SJSA1 (cell line): ENCODE measurements around the gene SMIM38. TPM values are rescaled to one million over a fixed set of nuclear protein-coding genes. Genes with fewer than 3 reads are reported as not detected.

Experiments
- DNase-seq, 2 experiments: peaks; one replicate each; pipeline ENCODE4 v3.0.0-alpha.2; 2015 to 2020; ENCODE audit warnings: low spot score in 2 of 2, low read depth in 1 of 2
- H3K27ac ChIP-seq: fragments of 250-450 bp; sonication (Bioruptor Pico); 2 replicates; pipeline ENCODE4 v1.5.1; 2020; ENCODE audit warnings: mild to moderate bottlenecking, moderate library complexity
- H3K27me3 ChIP-seq: fragments of 250-450 bp; sonication (Bioruptor Pico); replicated peaks from 2 replicates; pipeline ENCODE4 v1.5.1; 2020; ENCODE audit warnings: mild to moderate bottlenecking, moderate library complexity
- H3K36me3 ChIP-seq: fragments of 250-450 bp; sonication (Bioruptor Pico); 2 replicates; pipeline ENCODE4 v1.5.1; 2020; ENCODE audit warnings: mild to moderate bottlenecking
- H3K4me1 ChIP-seq: fragments of 250-450 bp; sonication (Bioruptor Pico); replicated peaks from 2 replicates; pipeline ENCODE4 v1.6.1; 2021; ENCODE audit warnings: mild to moderate bottlenecking
- H3K4me3 ChIP-seq: fragments of 250-450 bp; sonication (Bioruptor Pico); 2 replicates; pipeline ENCODE4 v1.5.1; 2020; ENCODE audit warnings: mild to moderate bottlenecking
- H3K9me3 ChIP-seq: fragments of 250-450 bp; sonication (Bioruptor Pico); replicated peaks from 2 replicates; pipeline ENCODE4 v1.5.1; 2020; ENCODE audit warnings: mild to moderate bottlenecking
- total RNA-seq: library from RNA; depleted of rRNA; stranded (reverse); fragments of >200 nt; shearing (Covaris generic); gene quantifications from 2 replicates; pipeline ENCODE4 v1.2.3, GENCODE V29; 2014

SMIM38 gene
- total RNA-seq, 1 experiment from 2014 or later = 0.50 TPM

DNA sequence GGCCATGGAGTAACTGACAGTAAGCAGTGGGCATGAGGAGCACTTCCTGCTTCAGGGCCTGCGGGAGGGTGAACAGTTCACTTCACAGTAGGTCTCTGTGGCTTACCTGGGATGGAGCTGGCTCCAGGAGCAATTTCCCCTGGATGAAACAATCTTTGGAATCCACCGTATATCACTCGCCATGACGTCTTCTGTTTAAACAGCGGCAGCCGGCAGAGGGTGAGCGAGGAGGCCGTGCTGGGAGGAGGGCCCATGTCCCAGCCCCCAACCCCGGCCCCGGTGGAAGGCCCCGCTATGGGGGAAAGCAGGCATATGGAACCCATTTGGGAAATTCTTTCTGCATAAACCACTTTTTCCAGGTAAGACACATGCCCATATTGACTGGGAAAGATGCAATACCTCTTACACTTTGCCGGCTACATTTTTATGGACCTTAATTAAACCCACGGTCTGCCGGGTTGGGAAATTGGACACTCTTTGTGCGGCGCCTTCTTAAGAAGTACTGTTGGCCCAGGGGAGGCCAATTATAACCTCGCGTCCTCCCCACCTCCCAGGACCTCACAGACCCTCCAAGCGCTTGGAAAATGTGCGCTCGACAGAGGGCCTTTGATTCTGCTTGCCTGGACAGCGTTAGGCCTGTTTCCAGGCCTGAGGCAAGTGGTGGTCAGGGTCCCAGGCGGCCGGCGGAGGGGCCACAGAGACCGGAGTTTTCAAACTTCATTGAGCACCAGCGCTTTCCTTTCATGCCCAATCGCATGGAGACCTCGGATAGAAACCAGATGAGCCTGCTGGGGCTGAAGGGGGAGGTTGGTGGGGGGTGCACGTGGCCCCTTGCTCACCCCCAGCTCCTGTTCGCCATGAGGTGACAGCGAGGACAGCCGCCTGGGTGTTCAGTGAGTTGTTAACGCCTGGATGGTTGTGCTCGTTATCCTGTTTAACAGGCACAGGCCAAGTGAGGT lies 40.4 kb downstream of the SMIM38 start:
- DNase-seq = no peak
- H3K9me3 ChIP-seq = peaks cover 8% of the 10 kb centered on the region
- no peak overlapping the region for H3K4me3 ChIP-seq
- no peaks in the 10 kb centered on the region for H3K36me3 ChIP-seq
- H3K27me3 ChIP-seq = no peaks in the 10 kb centered on the region; the same call in 1 of the 2 replicates
- peaks cover 11% of the 10 kb centered on the region for H3K4me1 ChIP-seq
- H3K27ac ChIP-seq = no peak overlapping the region

DNA sequence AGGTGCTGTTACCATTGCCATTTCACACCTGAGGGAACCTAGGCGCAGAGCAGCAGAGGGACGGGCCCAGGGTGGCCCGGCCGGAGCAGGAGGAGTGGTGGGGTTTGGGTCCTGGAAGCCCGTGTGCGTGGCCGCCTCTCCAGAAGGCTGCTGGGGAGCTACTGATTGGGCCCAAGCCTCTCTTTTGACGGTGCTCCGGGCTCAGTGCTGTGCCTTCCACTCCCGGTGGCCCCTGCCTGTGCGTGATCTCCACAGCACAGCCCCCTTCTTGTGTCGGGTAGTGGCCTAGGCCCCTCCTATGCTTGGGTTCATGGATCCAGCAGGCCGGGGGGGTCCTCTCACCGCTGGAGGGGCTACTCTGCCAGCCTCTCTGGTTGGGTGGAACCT lies 41.0 kb downstream of the SMIM38 start:
- DNase-seq = no peak
- Histone ChIP-seq H3K27ac (no peak overlapping the region), H3K4me1 (peaks cover 11% of the 10 kb centered on the region), H3K27me3 (no peaks in the 10 kb centered on the region; the same call in 1 of the 2 replicates), H3K9me3 (peaks cover 8% of the 10 kb centered on the region), H3K4me3 (no peak overlapping the region), H3K36me3 (no peaks in the 10 kb centered on the region)

DNA sequence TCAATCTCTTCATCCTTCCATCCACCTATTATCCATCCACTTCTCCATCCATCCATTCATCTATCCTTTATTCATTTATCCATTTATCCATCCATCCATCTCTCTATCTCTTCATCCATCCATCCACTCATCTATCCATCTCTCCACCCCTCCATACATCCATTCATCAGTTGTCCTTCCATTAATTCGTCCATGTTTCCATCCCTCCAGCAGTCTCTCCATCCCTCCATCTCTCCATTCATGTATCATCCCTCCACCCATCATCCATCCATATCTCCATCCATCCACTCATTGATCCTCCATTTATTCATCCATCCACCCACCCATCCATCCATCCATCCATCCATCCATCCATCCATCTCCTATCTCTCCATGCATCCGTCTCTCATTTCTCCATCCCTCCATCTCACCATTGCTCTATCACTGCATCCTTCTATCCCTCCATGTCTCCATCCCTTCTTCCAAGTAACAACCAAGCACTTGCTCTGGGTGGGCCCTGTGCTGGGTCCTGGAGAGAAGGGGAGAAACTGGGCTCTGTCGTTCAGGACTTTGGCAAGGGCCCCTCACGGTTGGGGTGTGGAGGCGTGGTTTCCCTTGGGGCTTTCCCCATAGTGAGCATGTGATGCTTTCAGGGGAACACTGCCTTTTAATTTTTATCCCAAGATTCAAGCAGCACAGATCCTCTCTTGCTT lies 43.3 kb downstream of the SMIM38 start:
- Histone ChIP-seq H3K9me3 (peaks cover 8% of the 10 kb centered on the region), H3K27ac (no peak overlapping the region), H3K4me3 (no peak overlapping the region), H3K4me1 (peaks cover 7% of the 10 kb centered on the region), H3K36me3 (no peaks in the 10 kb centered on the region), H3K27me3 (no peaks in the 10 kb centered on the region; the same call in 1 of the 2 replicates)
- no peak for DNase-seq

DNA sequence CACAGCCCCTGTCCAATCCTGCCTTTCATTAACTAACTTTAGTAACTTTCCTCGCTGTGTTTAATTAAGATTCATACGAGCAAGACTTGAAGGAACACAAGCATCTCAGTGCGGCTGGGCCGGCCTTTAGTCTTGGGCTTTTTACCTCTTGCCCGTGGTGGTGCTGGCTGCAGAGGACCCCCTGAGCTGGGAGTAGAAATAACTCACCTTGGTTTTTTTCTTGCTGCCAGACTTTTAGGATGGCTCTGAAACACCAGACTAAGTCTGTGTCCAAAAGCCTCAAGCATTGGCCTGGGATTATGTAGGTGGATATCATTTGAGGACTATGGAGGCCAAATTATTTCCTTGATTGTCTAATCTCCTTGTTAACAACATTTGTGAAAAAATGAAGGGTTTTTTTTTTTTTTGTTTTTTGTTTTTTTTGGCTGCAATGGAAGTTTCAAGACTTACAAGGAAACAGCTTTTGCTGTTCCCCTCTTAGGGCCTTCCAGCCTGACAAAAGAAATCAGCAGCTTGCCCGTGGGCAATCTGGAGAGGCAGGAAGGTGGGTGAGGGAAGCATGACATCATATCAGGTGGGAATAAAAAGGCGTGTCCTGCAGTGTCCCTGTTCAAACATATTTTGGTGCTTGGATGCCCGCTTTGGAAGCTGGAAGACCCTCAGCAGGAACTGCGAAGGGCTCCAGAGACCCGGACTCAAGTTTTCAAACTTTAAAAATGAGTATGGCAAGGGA lies 44.0 kb downstream of the SMIM38 start:
- H3K36me3 ChIP-seq = no peaks in the 10 kb centered on the region
- peak in 1 of 2 experiments; percentile 44 for DNase-seq
- no peak overlapping the region for H3K4me3 ChIP-seq
- no peaks in the 10 kb centered on the region; the same call in 1 of the 2 replicates for H3K27me3 ChIP-seq
- peaks cover 8% of the 10 kb centered on the region for H3K9me3 ChIP-seq
- peaks cover 7% of the 10 kb centered on the region for H3K4me1 ChIP-seq
- H3K27ac ChIP-seq = no peak overlapping the region

DNA sequence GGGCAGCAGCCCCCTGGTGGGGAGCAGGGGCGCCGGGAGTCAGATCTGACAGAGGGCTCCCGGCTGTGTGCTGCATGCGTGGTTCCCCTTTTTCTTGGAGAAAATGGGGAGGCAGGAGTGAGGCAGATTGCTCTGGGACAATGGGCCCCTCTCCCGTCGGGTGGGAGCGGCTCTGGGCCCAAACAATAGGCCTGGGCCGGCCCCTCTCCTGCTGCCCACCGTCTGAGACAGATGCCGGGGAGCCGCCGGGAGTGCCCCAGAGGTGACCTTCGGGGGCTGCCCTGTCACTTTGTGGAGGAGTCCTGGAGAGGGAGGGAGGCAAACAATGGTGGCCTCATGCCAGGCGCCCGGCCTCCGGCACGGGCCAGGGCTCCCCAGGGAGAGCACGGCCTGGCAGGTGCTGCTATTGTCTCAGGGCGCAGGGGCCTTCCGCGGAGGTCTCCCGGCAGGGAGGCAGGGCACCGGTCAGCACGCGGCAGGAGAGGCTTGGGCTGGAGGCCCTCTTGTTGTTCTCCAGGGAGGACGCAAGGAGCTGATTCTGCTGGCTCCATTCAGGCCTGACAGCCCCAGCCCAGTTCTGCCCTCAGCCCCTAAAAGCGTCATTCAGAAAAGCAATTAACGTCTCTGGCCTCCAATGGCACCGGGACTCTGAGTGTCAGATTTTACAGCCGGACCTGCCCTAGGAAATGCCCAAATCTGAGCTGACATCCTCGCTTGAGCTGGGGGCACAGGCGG lies 44.8 kb downstream of the SMIM38 start:
- H3K4me3 ChIP-seq = no peak overlapping the region
- peaks cover 7% of the 10 kb centered on the region for H3K4me1 ChIP-seq
- H3K9me3 ChIP-seq = peaks cover 4% of the 10 kb centered on the region; the same call in 1 of the 2 replicates
- no peak overlapping the region for H3K27ac ChIP-seq
- DNase-seq = peak in 1 of 2 experiments; percentile 66
- no peaks in the 10 kb centered on the region for H3K36me3 ChIP-seq
- no peaks in the 10 kb centered on the region; the same call in 1 of the 2 replicates for H3K27me3 ChIP-seq

DNA sequence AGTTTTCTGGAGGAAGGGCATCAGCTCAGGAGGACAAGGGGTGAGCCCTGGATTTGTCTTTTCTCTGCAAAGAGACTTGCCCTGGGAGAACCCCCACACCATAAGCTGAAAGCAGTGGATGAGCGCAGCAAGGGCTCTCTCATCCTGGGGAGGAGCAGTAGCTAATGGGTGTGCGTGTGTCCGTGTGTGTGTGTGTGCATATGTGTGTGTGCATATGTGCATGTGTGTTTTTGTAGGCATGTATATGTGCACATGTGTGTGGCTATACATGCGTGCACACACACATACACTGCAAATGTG lies 45.3 kb downstream of the SMIM38 start:
- Histone ChIP-seq H3K27me3 (no peaks in the 10 kb centered on the region; the same call in 1 of the 2 replicates), H3K4me1 (peaks cover 7% of the 10 kb centered on the region), H3K4me3 (no peak overlapping the region), H3K36me3 (no peaks in the 10 kb centered on the region), H3K27ac (no peak overlapping the region), H3K9me3 (peaks cover 4% of the 10 kb centered on the region; the same call in 1 of the 2 replicates)
- DNase-seq = no peak

DNA sequence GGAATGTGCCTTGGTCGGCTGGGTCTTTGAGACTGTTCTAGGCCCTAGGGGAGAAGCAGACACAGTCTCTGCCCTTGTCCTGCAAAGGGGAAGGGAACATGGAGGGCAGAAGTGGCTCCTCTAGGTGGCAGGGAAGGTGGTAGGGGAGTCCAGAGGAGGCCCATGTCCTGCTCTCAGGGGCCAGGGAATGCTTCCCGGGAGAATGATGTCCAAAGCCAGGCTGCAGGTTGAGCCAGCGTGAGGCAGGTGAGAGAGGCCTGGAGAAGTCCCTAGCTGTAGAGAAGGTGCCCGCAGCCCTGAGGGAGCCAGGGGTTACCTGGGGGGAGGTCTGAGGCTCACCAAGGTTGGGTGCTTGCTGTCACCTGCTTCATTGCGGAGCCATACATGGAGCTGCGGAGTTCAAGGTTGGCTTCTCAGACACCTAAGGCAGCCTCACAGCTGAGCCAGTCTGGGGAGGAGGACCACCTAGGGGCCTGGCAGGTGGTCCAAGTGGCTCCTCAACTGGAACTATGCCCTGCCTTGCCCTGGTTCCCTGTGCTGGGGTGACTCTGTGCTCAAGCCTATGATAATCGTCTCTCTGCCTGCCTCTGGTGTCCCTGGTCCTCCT lies 46.1 kb downstream of the SMIM38 start:
- DNase-seq = peak in 1 of 2 experiments; percentile 55
- H3K4me1 ChIP-seq = peaks cover 7% of the 10 kb centered on the region
- H3K4me3 ChIP-seq = no peak overlapping the region
- no peaks in the 10 kb centered on the region; the same call in 1 of the 2 replicates for H3K27me3 ChIP-seq
- no peaks in the 10 kb centered on the region for H3K36me3 ChIP-seq
- peaks cover 4% of the 10 kb centered on the region; the same call in 1 of the 2 replicates for H3K9me3 ChIP-seq
- H3K27ac ChIP-seq = no peak overlapping the region

DNA sequence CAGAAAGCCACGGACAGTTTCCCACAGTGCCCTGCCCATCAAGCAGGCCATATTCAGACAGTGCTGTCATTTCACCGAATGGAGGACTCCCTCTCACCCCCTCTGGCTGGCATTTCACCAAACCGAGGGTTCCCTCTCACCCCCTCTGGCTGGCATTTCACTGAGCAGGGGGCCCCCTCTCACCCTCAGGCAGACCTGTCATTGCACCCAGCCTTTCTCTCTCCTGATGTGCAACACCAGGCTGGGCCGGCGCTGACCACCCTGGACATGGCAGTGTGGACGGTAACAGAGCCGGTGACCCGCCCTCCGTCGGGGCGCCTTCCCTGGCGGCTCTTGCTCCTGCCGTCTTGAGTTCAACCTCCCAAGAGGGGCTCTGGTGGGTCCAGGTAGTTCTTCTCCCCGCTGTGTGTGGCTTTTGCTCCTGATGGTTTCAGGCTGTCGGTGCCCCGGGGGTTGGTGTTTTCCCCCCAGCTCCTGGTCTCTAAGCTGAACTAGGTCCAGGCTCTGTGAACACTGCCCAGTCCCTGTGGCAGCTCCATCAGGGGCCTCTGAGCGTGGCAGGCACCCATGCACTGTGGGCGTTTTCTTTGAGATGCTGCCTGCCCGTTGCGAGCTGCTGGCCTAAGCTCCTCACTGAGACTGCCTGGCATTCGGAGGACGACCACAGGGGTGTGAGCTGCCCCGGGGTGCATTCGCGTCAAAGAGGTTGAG lies 46.9 kb downstream of the SMIM38 start:
- Histone ChIP-seq H3K27ac (no peak overlapping the region), H3K36me3 (no peaks in the 10 kb centered on the region), H3K4me3 (no peak overlapping the region), H3K27me3 (no peaks in the 10 kb centered on the region; the same call in 1 of the 2 replicates), H3K9me3 (peaks cover 4% of the 10 kb centered on the region; the same call in 1 of the 2 replicates), H3K4me1 (peaks cover 7% of the 10 kb centered on the region)
- peak in 1 of 2 experiments; percentile 66 for DNase-seq

DNA sequence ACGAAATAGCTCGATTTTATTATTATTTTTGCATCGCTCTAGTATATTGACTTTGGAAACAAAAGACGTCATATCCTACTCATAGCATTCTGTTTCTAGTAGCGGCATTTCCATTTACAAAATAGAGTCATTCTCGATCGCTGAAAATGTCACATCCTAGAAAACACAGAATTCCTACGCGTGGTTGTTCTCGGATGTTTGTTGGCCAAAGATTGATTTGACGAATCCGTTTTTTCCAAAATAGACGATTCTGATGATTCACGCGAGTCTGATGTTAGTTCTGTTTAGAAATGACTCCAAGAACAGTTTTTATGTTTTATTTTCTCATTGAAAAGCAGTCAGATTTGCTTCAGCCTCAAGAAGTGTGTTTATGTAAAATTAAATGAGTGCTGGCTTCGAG lies 47.6 kb downstream of the SMIM38 start:
- peaks cover 7% of the 10 kb centered on the region for H3K4me1 ChIP-seq
- no peaks in the 10 kb centered on the region; the same call in 1 of the 2 replicates for H3K27me3 ChIP-seq
- H3K9me3 ChIP-seq = peaks cover 4% of the 10 kb centered on the region; the same call in 1 of the 2 replicates
- peak in 1 of 2 experiments; percentile 18 for DNase-seq
- H3K27ac ChIP-seq = no peak overlapping the region
- no peak overlapping the region for H3K4me3 ChIP-seq
- no peaks in the 10 kb centered on the region for H3K36me3 ChIP-seq

DNA sequence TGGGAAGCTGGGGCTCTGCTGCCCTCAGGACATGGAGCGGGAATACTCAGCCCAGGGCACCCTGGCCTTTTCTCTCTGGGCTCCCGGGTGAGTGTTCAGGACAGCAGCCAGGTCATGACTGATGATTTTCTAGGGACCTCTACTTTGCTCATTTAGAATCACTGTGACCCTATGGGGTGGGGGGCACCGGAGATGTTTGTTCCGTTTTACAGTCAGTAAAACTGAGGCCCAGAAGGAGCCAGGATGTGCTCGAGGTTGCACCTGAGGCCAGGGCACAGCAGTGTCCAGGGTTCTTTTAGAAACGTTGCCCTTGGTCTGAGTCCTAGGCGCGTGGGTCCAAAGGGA lies 48.1 kb downstream of the SMIM38 start:
- Histone ChIP-seq H3K27me3 (no peaks in the 10 kb centered on the region; the same call in 1 of the 2 replicates), H3K4me1 (peaks cover 7% of the 10 kb centered on the region), H3K27ac (no peak overlapping the region)

DNA sequence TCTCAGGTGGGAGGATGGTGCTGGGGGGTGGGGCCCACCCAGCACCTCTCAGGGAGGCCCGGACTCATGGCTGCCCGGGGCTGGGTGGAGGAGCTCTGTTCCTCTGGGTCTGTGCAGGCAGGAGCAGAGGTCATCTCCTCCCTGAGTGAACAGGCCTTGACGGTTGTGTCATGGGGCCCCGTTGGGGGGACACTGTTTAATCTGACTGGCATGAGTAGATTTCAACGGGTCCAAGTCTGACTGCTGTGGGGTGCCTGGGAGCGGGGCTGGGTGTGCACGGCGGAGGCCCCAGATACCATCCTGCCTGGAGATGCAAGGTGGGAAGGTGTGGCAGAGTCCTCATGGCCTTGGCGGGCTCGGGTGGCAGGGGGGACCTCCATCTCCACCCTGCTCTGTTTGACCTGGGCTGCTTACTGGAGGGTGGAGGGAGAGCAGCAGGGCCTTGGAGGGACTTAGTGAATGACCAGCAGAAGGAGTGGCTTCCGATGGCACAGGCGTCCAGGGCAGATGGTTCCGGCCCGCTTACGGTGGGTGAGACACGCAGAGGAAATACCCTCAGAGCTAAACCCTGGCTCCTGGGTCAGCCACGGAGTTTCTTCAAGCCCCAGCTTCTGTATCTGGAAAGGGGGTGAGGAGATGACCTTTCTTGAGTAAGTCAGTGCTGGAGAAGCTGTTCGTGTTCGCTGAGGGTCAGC lies 48.7 kb downstream of the SMIM38 start:
- H3K4me3 ChIP-seq = no peak overlapping the region
- DNase-seq = no peak
- H3K9me3 ChIP-seq = no peaks in the 10 kb centered on the region
- H3K27ac ChIP-seq = no peak overlapping the region
- no peaks in the 10 kb centered on the region for H3K36me3 ChIP-seq
- no peaks in the 10 kb centered on the region; the same call in 1 of the 2 replicates for H3K27me3 ChIP-seq
- H3K4me1 ChIP-seq = peaks cover 7% of the 10 kb centered on the region

More for the DNA sequence above, 48.1 kb downstream of the SMIM38 start:
- no peak overlapping the region for H3K4me3 ChIP-seq
- DNase-seq = no peak
- H3K9me3 ChIP-seq = peaks cover under 1% of the 10 kb centered on the region; the same call in 1 of the 2 replicates
- H3K36me3 ChIP-seq = no peaks in the 10 kb centered on the region
